Neural progenitor cell (in vitro differentiated cells): ENCODE results near the gene BRSK2. TPM values are rescaled to one million over a fixed set of nuclear protein-coding genes. Genes with fewer than 3 reads are reported as not detected.
A peak's percentile ranks its signal among the peaks of the same experiment; 100 is the strongest.

Experiments used
- DNase-seq: peaks from one replicate; pipeline ENCODE4 v3.0.0-alpha.2; 2016; ENCODE audit warnings: low spot score
- H2AFZ ChIP-seq: fragments of 200-600 bp; sonication (generic); replicated peaks from 2 replicates; pipeline ENCODE4 v1.6.1; 2016; ENCODE audit warnings: antibody characterized with exemption
- H3F3A ChIP-seq: fragments of 200-600 bp; sonication (generic); 2 replicates; pipeline ENCODE4 v1.6.1; 2016; ENCODE audit warnings: antibody characterized with exemption, low read depth
- H3K27ac ChIP-seq: fragments of 200-600 bp; sonication (generic); 2 replicates; pipeline ENCODE4 v1.5.1; 2016; ENCODE audit warnings: mild to moderate bottlenecking
- H3K27me3 ChIP-seq: fragments of 200-600 bp; sonication (generic); 2 replicates; pipeline ENCODE4 v1.6.1; 2016; ENCODE audit warnings: mild to moderate bottlenecking, moderate library complexity
- H3K36me3 ChIP-seq: fragments of 200-600 bp; sonication (generic); 2 replicates; pipeline ENCODE4 v1.5.1; 2016
- H3K4me1 ChIP-seq: fragments of 200-600 bp; sonication (generic); 2 replicates; pipeline ENCODE4 v1.6.1; 2016; ENCODE audit warnings: mixed run types
- H3K4me2 ChIP-seq: fragments of 200-600 bp; sonication (generic); 2 replicates; pipeline ENCODE4 v1.6.1; 2016
- H3K4me3 ChIP-seq: fragments of 200-600 bp; sonication (generic); 2 replicates; pipeline ENCODE4 v1.5.1; 2016
- H3K79me2 ChIP-seq: fragments of 200-600 bp; sonication (generic); 2 replicates; pipeline ENCODE4 v1.6.1; 2016; ENCODE audit warnings: low read depth
- H3K9ac ChIP-seq: fragments of 200-600 bp; sonication (generic); 2 replicates; pipeline ENCODE4 v1.6.1; 2016
- H3K9me3 ChIP-seq: fragments of 200-600 bp; sonication (generic); 2 replicates; pipeline ENCODE4 v1.5.1; 2016; ENCODE audit warnings: low read depth
- H4K20me1 ChIP-seq: fragments of 200-600 bp; sonication (generic); 2 replicates; pipeline ENCODE4 v1.6.1; 2016; ENCODE audit warnings: low read depth
- H3K27ac Mint-ChIP-seq: 3 replicates; pipeline ENCODE4 v1.8.0; 2021; ENCODE audit warnings: mixed read lengths
- H3K27me3 Mint-ChIP-seq: 2 replicates; pipeline ENCODE4 v1.8.0; 2022; ENCODE audit warnings: low read depth, mild to moderate bottlenecking, inconsistent platforms, moderate library complexity, mixed read lengths; ENCODE audit not compliant: insufficient read depth
- H3K36me3 Mint-ChIP-seq: 3 replicates; pipeline ENCODE4 v1.8.0; 2021; ENCODE audit warnings: mixed read lengths
- H3K4me1 Mint-ChIP-seq: 3 replicates; pipeline ENCODE4 v1.8.0; 2021; ENCODE audit warnings: mixed read lengths
- H3K4me3 Mint-ChIP-seq: 3 replicates; pipeline ENCODE4 v1.8.0; 2021; ENCODE audit warnings: mild to moderate bottlenecking, moderate library complexity, mixed read lengths
- H3K9me3 Mint-ChIP-seq: 3 replicates; pipeline ENCODE4 v1.8.0; 2020; ENCODE audit warnings: mixed read lengths
- EZH2 ChIP-seq: fragments of 200-600 bp; sonication (generic); IDR thresholded peaks from 2 replicates; pipeline ENCODE4 v1.6.1; 2017; ENCODE audit warnings: antibody characterized with exemption, mild to moderate bottlenecking, moderate library complexity
- EZH2phosphoT487 ChIP-seq: fragments of 200-600 bp; sonication (generic); IDR thresholded peaks from 2 replicates; pipeline ENCODE4 v1.6.1; 2017; ENCODE audit warnings: antibody characterized with exemption
- total RNA-seq: library from RNA; depleted of rRNA; stranded (reverse); fragments of >200 nt; gene quantifications from 2 replicates; pipeline ENCODE4 v1.2.3, GENCODE V29; 2015; ENCODE audit warnings: low replicate concordance
- TF ChIP-seq, protein P1 (sequence below): fragments of 200-600 bp; sonication (generic); IDR thresholded peaks from 2 replicates; pipeline ENCODE4 v1.5.1; 2017; ENCODE audit warnings: antibody characterized with exemption, mild to moderate bottlenecking

The BRSK2 gene
- total RNA-seq, 1 donor from 2014 or later: 8.2 TPM

DNA sequence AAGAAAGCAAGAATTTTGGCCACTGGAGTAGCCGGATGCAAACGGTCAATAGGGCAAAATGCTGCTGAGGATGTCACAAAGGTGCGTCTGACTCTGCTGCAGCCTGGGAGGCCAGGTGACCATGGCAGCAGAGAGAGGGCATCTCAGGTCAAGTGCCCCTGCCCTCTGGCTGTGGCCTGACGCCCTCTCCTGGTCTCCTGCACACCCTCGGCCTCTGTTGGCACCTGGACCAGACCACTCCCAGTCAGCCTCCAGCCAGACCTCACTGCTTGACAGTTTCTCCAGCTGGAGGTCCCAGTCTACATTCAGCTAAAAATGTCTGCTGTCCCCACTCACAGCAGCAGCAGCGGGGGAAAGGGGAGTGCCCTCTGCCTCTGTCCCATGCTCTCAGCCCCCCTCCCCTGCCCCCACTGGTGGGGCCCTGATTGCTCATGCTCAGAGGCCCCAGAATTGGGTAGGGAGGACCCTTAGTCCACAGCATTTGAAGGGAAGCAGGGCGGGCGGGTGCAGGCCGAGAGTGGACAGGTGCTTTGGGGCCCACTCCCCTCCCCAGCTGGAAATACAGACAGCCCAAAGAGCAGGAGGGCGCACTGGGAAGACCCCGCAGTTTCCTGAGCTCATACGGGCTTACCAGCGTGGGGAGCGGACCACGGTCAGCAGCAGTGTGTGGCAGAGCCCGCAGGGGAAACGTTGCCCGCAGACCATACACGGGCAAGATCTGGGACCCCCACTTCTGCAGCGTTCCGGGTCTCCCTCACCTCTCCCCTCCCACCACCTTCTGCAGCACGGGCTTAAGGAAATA, 1.6 kb upstream of the BRSK2 start:
- Mint-ChIP-seq H3K27ac (peak overlapping the region; percentile 33), H3K4me3 (peak overlapping the region; percentile 78), H3K36me3 (peaks cover 8% of the 10 kb centered on the region), H3K27me3 (peaks cover 12% of the 10 kb centered on the region), H3K4me1 (peaks cover 14% of the 10 kb centered on the region), H3K9me3 (peaks cover 5% of the 10 kb centered on the region)
- peak; percentile 44 for DNase-seq
- H3K27ac ChIP-seq: no peak overlapping the region
- peak overlapping the region; percentile 85 for H3K4me2 ChIP-seq
- H3F3A ChIP-seq: peaks cover 19% of the 10 kb centered on the region
- peaks cover 4% of the 10 kb centered on the region for H3K4me1 ChIP-seq
- H3K27me3 ChIP-seq: peaks cover 37% of the 10 kb centered on the region
- no peak overlapping the region for H3K9ac ChIP-seq
- no peaks in the 10 kb centered on the region for H3K36me3 ChIP-seq
- H4K20me1 ChIP-seq: peaks cover 17% of the 10 kb centered on the region
- TF ChIP-seq, protein P1, sequence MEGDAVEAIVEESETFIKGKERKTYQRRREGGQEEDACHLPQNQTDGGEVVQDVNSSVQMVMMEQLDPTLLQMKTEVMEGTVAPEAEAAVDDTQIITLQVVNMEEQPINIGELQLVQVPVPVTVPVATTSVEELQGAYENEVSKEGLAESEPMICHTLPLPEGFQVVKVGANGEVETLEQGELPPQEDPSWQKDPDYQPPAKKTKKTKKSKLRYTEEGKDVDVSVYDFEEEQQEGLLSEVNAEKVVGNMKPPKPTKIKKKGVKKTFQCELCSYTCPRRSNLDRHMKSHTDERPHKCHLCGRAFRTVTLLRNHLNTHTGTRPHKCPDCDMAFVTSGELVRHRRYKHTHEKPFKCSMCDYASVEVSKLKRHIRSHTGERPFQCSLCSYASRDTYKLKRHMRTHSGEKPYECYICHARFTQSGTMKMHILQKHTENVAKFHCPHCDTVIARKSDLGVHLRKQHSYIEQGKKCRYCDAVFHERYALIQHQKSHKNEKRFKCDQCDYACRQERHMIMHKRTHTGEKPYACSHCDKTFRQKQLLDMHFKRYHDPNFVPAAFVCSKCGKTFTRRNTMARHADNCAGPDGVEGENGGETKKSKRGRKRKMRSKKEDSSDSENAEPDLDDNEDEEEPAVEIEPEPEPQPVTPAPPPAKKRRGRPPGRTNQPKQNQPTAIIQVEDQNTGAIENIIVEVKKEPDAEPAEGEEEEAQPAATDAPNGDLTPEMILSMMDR: peak; percentile 27
- TF ChIP-seq EZH2phosphoT487: no peak
- peak overlapping the region; percentile 54 for H3K4me3 ChIP-seq
- H2AFZ ChIP-seq: no peak overlapping the region
- H3K9me3 ChIP-seq: no peaks in the 10 kb centered on the region
- peaks cover 16% of the 10 kb centered on the region for H3K79me2 ChIP-seq

DNA sequence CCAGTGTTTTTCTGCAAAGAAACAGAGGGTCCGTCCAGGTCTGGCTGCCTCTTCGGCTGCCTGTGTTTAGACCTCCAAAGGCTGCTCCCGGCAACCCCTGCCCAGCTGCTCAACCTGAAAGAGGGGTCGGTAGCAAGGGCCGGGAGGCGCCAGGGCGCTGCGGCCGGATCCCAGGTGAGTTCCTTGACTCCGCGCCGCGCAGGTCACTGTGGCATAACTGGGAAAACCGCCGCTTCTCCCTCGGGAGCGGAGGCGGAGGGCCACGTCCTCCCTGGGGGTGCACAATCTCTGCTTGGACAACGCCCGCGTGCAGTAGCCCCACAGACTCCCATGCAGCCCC, 1.0 kb upstream of the BRSK2 start:
- H3K4me2 ChIP-seq: peak overlapping the region; percentile 85
- H3K9me3 Mint-ChIP-seq: peaks cover 8% of the 10 kb centered on the region
- peaks cover 37% of the 10 kb centered on the region for H3K27me3 ChIP-seq
- H3K4me1 Mint-ChIP-seq: peaks cover 14% of the 10 kb centered on the region
- H2AFZ ChIP-seq: peak overlapping the region; percentile 74
- H3K27ac ChIP-seq: no peak overlapping the region
- H3K36me3 ChIP-seq: no peaks in the 10 kb centered on the region
- H3K36me3 Mint-ChIP-seq: peaks cover 11% of the 10 kb centered on the region
- no peaks in the 10 kb centered on the region for H3K9me3 ChIP-seq
- peaks cover 15% of the 10 kb centered on the region for H3K27me3 Mint-ChIP-seq
- H3K4me3 ChIP-seq: peak overlapping the region; percentile 54
- H3K27ac Mint-ChIP-seq: no peak overlapping the region
- DNase-seq: peak; percentile 49
- H3K79me2 ChIP-seq: peaks cover 22% of the 10 kb centered on the region
- peaks cover 17% of the 10 kb centered on the region for H4K20me1 ChIP-seq
- peaks cover 4% of the 10 kb centered on the region for H3K4me1 ChIP-seq
- no peak overlapping the region for H3K9ac ChIP-seq
- H3K4me3 Mint-ChIP-seq: peak overlapping the region; percentile 78
- TF ChIP-seq, protein P1: no peak
- peak; percentile 29 for TF ChIP-seq EZH2phosphoT487
- no peak for TF ChIP-seq EZH2
- H3F3A ChIP-seq: peaks cover 19% of the 10 kb centered on the region

DNA sequence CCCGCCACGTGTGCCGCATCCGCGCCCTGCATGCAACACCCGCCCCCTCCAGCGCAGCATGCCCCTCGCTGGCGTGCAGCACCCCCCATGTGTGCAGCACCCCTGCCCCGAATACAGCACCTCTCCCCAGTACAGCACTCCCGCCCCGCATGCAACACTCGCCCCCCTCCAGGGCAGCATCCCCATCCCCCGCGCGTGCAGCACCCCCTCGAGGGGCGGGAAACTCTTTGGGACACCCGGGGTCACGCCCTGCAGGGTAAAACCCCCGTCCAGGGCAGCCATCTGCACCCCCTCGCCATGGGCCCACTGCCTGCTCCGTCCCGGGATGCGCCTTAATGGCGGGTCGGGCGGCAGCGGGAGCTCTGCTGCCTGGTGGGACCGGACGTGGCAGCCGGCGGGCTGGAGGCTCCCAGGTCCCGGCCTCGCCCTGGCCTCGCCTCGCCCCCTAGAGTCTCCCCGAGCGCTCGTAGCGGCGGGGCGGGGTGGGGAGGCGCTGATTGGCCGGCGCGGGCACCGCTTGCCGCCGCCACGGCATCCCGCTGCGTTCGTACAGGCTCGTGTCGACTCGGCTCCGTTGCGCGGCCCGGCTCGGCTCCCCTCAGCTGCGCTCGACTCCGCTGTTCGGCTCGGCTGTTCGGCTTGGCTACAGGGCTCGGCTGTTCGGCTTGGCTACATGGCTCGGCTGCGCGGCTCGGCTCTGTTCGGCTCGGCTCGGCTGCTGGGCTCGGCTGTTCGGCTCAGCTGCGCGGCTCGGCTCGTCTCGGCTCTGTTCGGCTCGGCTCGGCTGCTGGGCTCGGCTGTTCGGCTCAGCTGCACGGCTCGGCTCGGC, 417 bp upstream of the BRSK2 start:
- Histone ChIP-seq H3K27ac (no peak overlapping the region), H3K9ac (no peak overlapping the region), H3K4me2 (peak overlapping the region; percentile 85), H3K79me2 (peaks cover 23% of the 10 kb centered on the region), H3K36me3 (no peaks in the 10 kb centered on the region), H2AFZ (peak overlapping the region; percentile 74), H3K9me3 (no peaks in the 10 kb centered on the region), H3F3A (peaks cover 19% of the 10 kb centered on the region), H4K20me1 (peaks cover 17% of the 10 kb centered on the region), H3K4me1 (peaks cover 4% of the 10 kb centered on the region), H3K4me3 (peak overlapping the region; percentile 54), H3K27me3 (peaks cover 37% of the 10 kb centered on the region)
- Mint-ChIP-seq H3K36me3 (peaks cover 11% of the 10 kb centered on the region), H3K27me3 (peaks cover 15% of the 10 kb centered on the region), H3K4me3 (peak overlapping the region; percentile 78), H3K27ac (no peak overlapping the region), H3K9me3 (peaks cover 8% of the 10 kb centered on the region), H3K4me1 (peaks cover 14% of the 10 kb centered on the region)
- peak; percentile 99 for DNase-seq
- TF ChIP-seq, protein P1: peak; percentile 20
- TF ChIP-seq EZH2phosphoT487 (no peak), EZH2 (peak; percentile 44)
